Activated naive CD4-positive, alpha-beta T cell treated with anti-CD3 and anti-CD28 coated beads, Interleukin-2, amount 50 U/mL, for 16 hours (primary cell): ENCODE measurements around the gene AR.

Experiments
- DNase-seq: peaks from one replicate; pipeline ENCODE4 v3.0.0-alpha.2; 2020

The AR gene

DNA sequence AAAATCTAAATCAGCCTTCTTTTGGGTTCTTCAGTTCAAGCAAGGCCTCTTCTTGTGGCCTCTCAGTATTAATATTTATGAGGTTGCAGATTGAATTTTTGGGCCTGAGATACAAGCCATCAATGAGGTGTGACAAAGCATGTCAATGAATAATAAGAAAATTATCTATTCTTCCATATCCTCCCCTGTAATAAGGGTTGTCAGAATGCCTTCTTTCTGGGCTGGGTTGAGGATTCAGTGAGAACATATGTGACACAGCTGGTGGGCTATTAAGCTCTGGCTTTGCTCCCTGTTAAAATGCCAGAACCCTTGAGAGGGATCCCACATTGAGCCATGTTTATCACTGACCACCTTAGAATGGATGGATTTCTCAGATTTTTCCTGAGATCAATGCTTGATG, 187.2 kb downstream of the AR start:
- no peak for DNase-seq

DNA sequence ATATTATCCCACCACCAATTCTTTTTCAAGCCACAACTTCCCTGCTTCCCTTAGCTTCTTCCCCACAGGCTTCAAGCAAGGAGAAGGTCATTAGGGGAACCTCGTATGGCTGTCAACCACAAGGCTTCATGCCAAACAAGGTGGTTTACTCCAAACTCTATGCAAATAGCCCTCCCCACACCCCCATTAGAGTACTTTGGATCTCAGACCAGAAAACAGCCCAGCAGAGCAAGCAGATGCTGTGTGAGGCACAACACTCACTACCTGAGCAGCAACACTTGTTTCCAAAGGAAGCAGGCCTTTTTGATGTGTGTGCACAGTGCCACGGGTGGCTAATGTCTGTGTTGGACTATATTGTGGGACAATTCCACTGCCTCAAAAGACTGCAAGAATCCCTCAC, 189.0 kb downstream of the AR start:
- no peak for DNase-seq

DNA sequence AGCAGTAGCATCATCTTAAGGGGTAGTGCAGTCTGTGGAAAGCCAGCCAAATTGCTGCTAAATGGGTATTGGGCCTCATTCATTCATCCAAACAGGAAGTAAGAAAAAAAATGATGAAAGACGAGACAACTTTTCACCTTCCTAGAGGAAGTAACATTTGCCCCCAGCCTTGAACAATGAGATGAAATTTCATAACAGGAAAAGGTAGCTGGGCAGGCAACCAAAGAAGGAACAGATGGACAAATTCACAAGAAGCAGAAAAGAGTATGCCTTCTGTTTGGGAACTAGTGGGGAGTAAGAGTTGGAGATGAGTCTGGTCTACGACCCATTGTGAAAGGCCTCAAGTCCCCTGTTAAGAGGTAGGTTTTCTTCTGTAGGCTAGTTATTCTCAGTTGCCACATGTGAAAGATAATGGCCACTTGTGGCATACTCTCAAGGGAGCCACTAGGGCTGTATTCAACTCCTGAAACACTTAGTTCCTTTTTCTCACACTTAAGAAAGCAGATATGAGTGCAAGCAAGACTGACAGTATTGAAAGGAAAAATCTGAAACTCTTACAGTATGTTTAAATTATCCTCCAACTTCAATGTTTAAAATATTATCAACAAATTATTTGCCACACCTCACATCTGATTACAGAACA, 190.4 kb downstream of the AR start:
- DNase-seq, result no peak

DNA sequence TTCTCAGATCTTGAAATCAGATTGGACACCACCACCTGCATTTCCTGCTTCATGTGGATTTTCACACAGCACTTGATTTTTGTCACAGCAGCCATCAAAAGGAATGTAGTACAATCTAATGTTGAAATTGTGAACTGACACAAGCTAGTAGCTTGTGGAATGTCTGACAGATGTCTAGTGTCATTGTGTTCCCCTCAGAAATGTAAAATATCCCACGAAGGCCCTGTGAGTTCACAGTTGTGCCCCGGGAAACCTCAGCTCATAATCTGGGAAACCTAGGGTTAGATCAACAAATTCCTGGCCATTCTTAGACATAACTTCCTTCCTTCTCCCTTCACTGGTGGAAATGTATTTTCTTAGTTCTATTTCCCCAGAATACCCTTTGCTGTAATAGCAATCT, 205.7 kb downstream of the AR start:
- DNase-seq, result no peak

DNA sequence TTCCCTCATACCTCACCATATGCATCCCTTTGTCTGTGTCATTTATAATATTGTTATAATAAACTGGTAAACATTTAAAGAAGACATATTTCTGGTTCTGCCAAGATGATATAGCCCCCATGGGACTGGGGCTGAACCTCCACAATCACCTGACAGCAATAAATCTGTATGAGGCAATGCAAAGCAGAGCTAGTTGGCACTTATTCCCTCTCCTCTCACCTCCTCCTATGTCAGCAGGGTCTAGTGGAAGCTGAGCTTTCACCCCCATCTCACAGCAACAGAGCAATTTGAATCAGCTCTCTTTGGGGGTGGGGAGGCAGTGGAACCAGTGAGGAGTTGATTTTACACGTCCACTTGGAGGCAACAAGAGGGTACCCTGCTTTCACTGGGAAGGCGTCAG, 206.9 kb downstream of the AR start:
- DNase-seq, result no peak

DNA sequence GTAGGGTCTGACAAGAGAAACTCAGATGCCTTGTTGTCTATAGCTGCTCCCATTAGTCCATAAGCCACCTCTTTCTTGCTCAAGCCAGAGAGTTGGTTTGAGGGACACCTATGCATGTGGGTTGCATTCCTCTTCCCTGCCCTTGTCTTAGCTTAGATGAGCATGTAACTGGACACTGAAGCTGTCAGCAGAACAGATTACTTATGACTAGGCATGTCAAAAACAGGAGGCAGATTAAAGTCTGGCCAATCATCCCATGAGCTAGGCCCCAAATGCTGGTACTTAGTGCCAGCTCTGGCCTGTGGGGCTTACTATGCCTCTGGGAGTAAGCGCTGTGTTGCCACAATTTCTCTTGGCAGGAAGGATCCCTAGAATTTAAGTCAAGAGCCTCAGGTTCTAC, 215.2 kb downstream of the AR start:
- DNase-seq, result no peak

DNA sequence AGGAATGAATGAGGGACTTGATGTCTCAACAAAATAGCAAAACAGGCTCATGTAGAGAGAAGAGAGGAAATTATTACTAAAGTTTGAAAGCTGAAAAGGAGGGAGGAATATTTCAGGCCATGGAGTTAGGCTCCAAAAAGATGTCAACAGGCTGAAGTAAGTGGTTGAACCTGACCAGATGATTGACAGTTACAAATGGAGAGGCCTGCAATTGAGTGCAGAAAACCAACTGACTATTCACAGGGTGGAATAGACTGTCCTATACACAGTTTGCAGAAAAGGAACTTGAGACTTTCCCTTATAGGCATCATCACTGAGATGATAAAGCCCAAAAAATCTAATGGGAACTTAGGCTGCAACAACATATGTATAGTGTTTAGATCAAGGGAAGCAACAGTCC, 233.3 kb downstream of the AR start:
- DNase-seq, result no peak

DNA sequence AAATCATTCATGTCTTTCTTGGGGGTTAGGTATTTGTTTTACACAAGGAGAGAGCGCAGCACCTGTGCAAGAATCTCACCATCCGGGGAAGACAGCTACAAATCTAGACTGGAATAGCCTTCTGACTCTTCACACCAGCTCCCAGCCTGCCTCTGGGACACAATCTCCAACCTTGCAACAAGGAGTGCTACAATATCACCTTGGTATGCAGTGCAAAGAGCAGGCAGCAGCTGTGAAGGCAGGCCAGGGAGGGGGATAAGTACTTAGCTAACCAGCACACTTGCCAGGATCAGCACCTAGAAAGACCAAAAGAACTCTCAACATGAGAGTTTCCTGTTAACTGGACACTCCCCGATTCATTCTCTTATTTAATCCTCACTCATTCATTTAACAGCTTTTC, 235.3 kb downstream of the AR start:
- DNase-seq, result no peak
